ENCODE results near the gene GPR17. TPM values are rescaled to one million over a fixed set of nuclear protein-coding genes. Genes with fewer than 3 reads are reported as not detected.

GPR17 gene, protein sequence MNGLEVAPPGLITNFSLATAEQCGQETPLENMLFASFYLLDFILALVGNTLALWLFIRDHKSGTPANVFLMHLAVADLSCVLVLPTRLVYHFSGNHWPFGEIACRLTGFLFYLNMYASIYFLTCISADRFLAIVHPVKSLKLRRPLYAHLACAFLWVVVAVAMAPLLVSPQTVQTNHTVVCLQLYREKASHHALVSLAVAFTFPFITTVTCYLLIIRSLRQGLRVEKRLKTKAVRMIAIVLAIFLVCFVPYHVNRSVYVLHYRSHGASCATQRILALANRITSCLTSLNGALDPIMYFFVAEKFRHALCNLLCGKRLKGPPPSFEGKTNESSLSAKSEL
- total RNA-seq (not detected), polyA plus RNA-seq (not detected)

DNA sequence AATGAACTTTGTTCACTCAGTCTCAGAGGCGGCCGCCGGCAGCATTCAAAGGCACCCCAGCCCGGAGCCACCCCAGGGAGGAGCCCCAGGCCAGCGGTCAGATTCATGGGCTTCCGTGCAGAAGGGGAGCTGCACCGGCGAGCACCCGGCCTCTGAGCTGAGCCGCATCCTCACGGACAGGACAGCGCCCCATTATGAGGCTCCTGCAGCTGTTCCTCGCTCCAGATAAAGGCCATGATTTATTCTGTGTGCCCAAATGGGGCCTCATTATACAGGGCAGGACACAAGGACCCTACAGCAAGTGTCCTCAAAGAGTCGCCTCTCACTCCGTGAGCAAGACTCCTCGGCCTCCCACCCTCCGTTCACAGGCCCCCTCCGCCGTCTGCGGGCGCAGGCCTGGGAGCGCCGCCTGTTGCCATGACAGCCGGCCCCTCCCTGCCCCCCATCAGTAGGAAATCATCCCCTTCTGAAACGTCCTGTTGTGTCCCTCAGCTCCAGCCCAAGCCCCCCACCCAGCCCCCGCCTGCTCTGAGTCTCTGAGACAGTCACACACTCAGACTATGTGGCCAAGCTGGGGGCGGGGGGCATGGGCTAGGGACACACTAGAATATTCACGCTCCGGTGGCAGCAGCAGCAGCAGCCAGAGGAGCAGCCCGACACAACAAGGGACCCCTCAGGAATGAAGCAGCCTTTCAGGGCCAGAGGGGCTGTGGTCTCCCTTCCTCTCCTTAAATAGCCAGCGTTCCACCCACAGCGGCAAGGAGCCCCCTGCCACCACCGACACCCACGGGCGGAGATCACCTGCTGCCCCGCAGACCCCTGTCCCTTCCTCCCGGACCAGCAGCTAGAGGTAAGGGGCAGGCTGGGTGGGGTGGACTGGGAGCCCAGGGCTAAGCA is at the start of gene GPR17:
Gene GPR17, plus strand, starts transcription at position 759 of the 897 bp plus-strand sequence. CDS start 4,583 bp downstream, outside the sequence.
- Mint-ChIP-seq H3K4me3 (no peak within 1 kb of the TSS), H3K9me3 (no peaks in the 10 kb centered on the region), H3K4me1 (peaks cover 0 to 59% (median 14%) of the 10 kb centered on the region in 4 donors), H3K27ac (peak within 1 kb of the TSS; percentile 30 to 74 (median 69)), H3K36me3 (no peaks in the 10 kb centered on the region), H3K27me3 (peaks cover 12% of the 10 kb centered on the region)
- no peak within 1 kb of the TSS for H3K4me3 ChIP-seq (ENCODE audit: low read depth, low read length)
- no peaks in the 10 kb centered on the region for H3K27me3 ChIP-seq (ENCODE audit: control insufficient read depth, insufficient read depth, low read length)
- DNase-seq: no peak
- no peaks in the 10 kb centered on the region for H3K9me3 ChIP-seq (ENCODE audit: control insufficient read depth in 2 of 2, low read length in 2 of 2)
- H3K4me1 ChIP-seq (ENCODE audit: control insufficient read depth, insufficient read depth, low read length, poor library complexity, severe bottlenecking): peaks cover 33% of the 10 kb centered on the region
- H3K27ac ChIP-seq (ENCODE audit: insufficient read depth, low read length, poor library complexity, severe bottlenecking): no peak within 1 kb of the TSS
- no peak for ATAC-seq (ENCODE audit: low read depth in 2 of 2)
- H3K36me3 ChIP-seq (ENCODE audit: control insufficient read depth, insufficient read depth, low read length): no peaks in the 10 kb centered on the region

DNA sequence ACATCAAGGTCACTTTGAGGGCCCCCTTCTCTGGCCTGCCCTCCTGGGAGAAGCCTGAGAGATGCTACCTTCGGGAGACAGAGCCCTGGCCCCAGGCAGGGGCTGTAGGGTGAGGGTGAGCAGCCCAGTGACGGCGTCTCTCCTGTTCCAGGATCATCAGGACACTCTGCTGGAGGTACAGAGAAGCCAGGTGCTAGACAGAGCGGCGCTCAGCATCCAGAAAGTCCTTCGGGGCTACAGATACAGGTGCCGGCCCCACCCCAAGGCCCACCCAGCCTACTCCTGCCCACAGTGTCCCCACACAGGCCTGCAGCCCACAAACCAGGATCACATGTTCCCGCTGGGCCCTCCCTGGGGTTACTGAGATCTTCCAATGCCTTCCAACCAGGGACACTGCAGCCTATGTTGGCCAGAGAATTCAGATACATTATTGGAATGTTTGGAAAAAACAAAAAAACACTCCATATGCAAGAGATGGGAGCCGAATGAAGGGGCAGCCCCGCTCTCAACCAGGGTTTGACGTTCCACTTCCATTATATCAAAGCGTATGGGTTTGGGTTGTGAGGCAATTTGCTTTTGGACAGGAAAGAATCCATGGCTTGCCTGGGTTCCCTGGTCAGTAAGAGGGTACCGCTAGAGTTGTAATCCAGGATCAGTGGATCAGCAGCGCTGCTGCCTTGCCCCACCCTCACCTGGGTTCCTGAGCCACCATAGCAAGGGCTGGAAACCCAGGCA is 49.5 kb upstream of the GPR17 start:
- Histone ChIP-seq H3K36me3 (ENCODE audit: control insufficient read depth, insufficient read depth, low read length) (no peaks in the 10 kb centered on the region), H3K4me3 (ENCODE audit: low read depth, low read length) (no peak overlapping the region), H3K27me3 (ENCODE audit: control insufficient read depth, insufficient read depth, low read length) (no peaks in the 10 kb centered on the region), H3K27ac (ENCODE audit: insufficient read depth, low read length, poor library complexity, severe bottlenecking) (no peak overlapping the region), H3K4me1 (ENCODE audit: control insufficient read depth, insufficient read depth, low read length, poor library complexity, severe bottlenecking) (no peaks in the 10 kb centered on the region), H3K9me3 (ENCODE audit: control insufficient read depth in 2 of 2, low read length in 2 of 2) (no peaks in the 10 kb centered on the region)
- no peaks in the 10 kb centered on the region for H3K36me3 Mint-ChIP-seq
- H3K4me1 Mint-ChIP-seq: peaks cover 0 to 4% (median 1%) of the 10 kb centered on the region in 4 donors
- ATAC-seq (ENCODE audit: low read depth in 2 of 2): no peak
- peaks cover 5% of the 10 kb centered on the region for H3K27me3 Mint-ChIP-seq
- peaks cover 0 to 2% (median 0%) of the 10 kb centered on the region in 7 donors for H3K9me3 Mint-ChIP-seq
- H3K27ac Mint-ChIP-seq: no peak overlapping the region
- DNase-seq: no peak
- peak overlapping the region in 1 of 4 donors; percentile 4 for H3K4me3 Mint-ChIP-seq

DNA sequence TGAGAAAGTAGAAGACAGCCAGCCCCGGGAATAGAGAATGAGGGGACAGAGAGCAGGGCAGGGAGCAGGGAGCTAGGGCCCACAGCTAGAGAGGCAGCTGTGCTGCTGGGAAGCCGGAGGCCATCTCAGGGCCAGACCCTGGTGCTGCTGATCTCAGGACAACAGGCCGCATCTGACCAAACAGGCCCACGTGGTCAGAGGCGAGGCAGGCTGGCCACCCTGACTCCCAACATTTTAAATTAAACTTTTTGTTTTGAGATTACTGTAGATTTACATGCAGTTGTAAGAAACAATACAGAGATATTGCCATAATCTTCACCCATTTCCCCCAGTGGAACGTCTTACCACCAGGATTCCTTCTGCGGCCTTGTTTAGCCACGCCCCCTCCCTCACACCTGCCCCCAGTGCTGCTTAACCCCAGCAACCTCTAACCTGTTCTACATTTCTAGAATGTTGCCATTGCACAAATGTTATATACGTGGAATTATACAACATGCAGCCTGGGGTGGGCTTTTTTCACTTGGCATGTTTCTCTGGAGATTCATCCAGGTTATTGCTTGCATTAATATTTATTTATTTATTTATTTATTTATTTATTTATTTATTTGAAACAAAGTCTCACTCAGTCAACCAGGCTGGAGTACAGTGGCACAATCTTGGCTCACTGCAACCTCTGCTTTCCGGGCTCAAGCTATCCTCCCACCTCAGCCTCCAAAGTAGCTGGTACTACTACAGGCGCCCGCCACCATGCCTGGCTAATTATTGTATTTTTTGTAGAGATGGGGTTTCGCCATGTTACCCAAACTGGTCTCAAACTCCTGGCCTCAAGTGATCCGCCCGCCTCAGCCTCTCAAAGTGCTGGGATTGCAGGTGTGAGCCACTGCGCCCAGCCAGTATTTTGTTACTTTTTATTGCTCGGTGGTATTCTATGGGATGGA is 48.6 kb upstream of the GPR17 start:
- no peaks in the 10 kb centered on the region for H3K36me3 ChIP-seq (ENCODE audit: control insufficient read depth, insufficient read depth, low read length)
- no peaks in the 10 kb centered on the region for H3K27me3 ChIP-seq (ENCODE audit: control insufficient read depth, insufficient read depth, low read length)
- H3K4me3 Mint-ChIP-seq: no peak overlapping the region
- no peak for ATAC-seq (ENCODE audit: low read depth in 2 of 2)
- peaks cover 5% of the 10 kb centered on the region for H3K27me3 Mint-ChIP-seq
- no peak overlapping the region for H3K27ac Mint-ChIP-seq
- H3K4me1 ChIP-seq (ENCODE audit: control insufficient read depth, insufficient read depth, low read length, poor library complexity, severe bottlenecking): no peaks in the 10 kb centered on the region
- H3K36me3 Mint-ChIP-seq: no peaks in the 10 kb centered on the region
- H3K4me1 Mint-ChIP-seq: peaks cover 0 to 4% (median 1%) of the 10 kb centered on the region in 4 donors
- DNase-seq: no peak
- no peak overlapping the region for H3K27ac ChIP-seq (ENCODE audit: insufficient read depth, low read length, poor library complexity, severe bottlenecking)
- H3K4me3 ChIP-seq (ENCODE audit: low read depth, low read length): no peak overlapping the region
- H3K9me3 Mint-ChIP-seq: peaks cover 0 to 2% (median 0%) of the 10 kb centered on the region in 7 donors
- no peaks in the 10 kb centered on the region for H3K9me3 ChIP-seq (ENCODE audit: control insufficient read depth in 2 of 2, low read length in 2 of 2)

DNA sequence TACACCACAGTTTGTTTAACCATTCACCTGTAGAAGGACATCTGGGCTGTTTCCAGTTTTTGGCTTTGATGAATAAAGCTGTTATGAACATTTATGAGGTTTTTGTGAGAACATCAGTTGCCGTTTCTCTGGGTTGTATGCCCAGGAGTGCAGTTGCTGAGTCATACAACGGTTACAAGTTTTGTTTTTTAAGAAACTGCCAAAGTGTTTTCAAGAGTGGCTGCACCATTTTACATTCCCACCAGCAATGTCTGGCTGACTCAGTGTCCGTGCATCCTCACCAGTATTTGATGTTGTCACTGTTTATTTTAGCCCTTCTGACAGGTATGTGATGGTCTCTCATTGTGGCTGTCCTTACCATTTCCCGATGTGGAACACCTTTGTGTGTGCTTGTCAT is 48.0 kb upstream of the GPR17 start:
- no peaks in the 10 kb centered on the region for H3K9me3 ChIP-seq (ENCODE audit: control insufficient read depth in 2 of 2, low read length in 2 of 2)
- Mint-ChIP-seq H3K9me3 (peaks cover 0 to 3% (median 1%) of the 10 kb centered on the region in 7 donors), H3K36me3 (no peaks in the 10 kb centered on the region), H3K27me3 (peaks cover 5% of the 10 kb centered on the region), H3K4me3 (no peak overlapping the region), H3K4me1 (peaks cover 0 to 4% (median 2%) of the 10 kb centered on the region in 4 donors), H3K27ac (no peak overlapping the region)
- H3K27me3 ChIP-seq (ENCODE audit: control insufficient read depth, insufficient read depth, low read length): no peaks in the 10 kb centered on the region
- DNase-seq (peak in 1 of 3 donors; percentile 34), ATAC-seq (ENCODE audit: low read depth in 2 of 2) (no peak)
- H3K4me3 ChIP-seq (ENCODE audit: low read depth, low read length): no peak overlapping the region
- no peaks in the 10 kb centered on the region for H3K4me1 ChIP-seq (ENCODE audit: control insufficient read depth, insufficient read depth, low read length, poor library complexity, severe bottlenecking)
- H3K36me3 ChIP-seq (ENCODE audit: control insufficient read depth, insufficient read depth, low read length): no peaks in the 10 kb centered on the region
- H3K27ac ChIP-seq (ENCODE audit: insufficient read depth, low read length, poor library complexity, severe bottlenecking): no peak overlapping the region

DNA sequence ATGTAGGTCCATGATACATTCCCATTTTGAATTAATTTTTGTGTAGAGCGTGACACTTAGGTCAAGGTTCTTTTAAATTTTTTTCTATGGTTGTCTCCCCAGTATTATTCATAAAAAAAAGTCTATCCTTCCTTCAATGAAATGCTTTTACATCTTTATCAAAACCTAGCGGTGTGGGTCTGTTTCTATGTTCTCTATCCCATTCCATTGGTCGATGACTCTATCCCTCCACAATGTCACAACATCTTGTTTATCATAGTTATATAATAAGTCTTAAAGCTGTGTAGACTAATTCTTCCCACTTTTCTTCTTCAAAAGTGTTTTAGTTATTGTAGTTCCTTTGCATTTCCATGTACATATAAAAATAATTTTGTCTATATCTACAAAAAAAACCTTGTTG is 47.2 kb upstream of the GPR17 start:
- no peak overlapping the region for H3K4me3 Mint-ChIP-seq
- Histone ChIP-seq H3K4me3 (ENCODE audit: low read depth, low read length) (no peak overlapping the region), H3K27me3 (ENCODE audit: control insufficient read depth, insufficient read depth, low read length) (no peaks in the 10 kb centered on the region), H3K27ac (ENCODE audit: insufficient read depth, low read length, poor library complexity, severe bottlenecking) (no peak overlapping the region), H3K36me3 (ENCODE audit: control insufficient read depth, insufficient read depth, low read length) (no peaks in the 10 kb centered on the region), H3K4me1 (ENCODE audit: control insufficient read depth, insufficient read depth, low read length, poor library complexity, severe bottlenecking) (no peaks in the 10 kb centered on the region), H3K9me3 (ENCODE audit: control insufficient read depth in 2 of 2, low read length in 2 of 2) (no peaks in the 10 kb centered on the region)
- peaks cover 0 to 4% (median 2%) of the 10 kb centered on the region in 4 donors for H3K4me1 Mint-ChIP-seq
- ATAC-seq (ENCODE audit: low read depth in 2 of 2): no peak
- H3K9me3 Mint-ChIP-seq: peaks cover 0 to 7% (median 2%) of the 10 kb centered on the region in 7 donors
- H3K27ac Mint-ChIP-seq: no peak overlapping the region
- no peak for DNase-seq
- H3K36me3 Mint-ChIP-seq: no peaks in the 10 kb centered on the region
- H3K27me3 Mint-ChIP-seq: peaks cover 10% of the 10 kb centered on the region

DNA sequence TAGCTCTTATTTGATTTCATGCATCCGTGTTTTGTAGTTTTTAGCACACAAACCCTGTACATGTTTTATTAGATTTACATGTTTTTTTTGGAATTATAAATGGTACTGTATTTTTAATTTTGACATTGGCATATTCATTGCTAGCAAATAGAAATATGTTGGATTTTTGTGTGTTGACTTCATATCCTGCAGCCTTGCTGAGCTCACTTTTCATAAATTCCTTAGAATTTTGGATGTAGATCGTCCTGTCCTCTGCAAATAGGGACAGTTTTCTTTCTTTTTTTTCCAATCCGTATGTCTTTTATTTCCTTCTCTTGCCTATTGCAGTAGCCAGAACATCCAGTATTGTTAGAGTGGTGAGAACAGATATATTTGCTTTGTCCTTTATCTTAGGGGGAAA is 46.7 kb upstream of the GPR17 start:
- ATAC-seq (ENCODE audit: low read depth in 2 of 2) (no peak), DNase-seq (no peak)
- peaks cover 0 to 7% (median 2%) of the 10 kb centered on the region in 7 donors for H3K9me3 Mint-ChIP-seq
- H3K36me3 Mint-ChIP-seq: no peaks in the 10 kb centered on the region
- no peak overlapping the region for H3K27ac Mint-ChIP-seq
- Histone ChIP-seq H3K4me3 (ENCODE audit: low read depth, low read length) (no peak overlapping the region), H3K27ac (ENCODE audit: insufficient read depth, low read length, poor library complexity, severe bottlenecking) (no peak overlapping the region), H3K4me1 (ENCODE audit: control insufficient read depth, insufficient read depth, low read length, poor library complexity, severe bottlenecking) (no peaks in the 10 kb centered on the region), H3K9me3 (ENCODE audit: control insufficient read depth in 2 of 2, low read length in 2 of 2) (no peaks in the 10 kb centered on the region), H3K36me3 (ENCODE audit: control insufficient read depth, insufficient read depth, low read length) (no peaks in the 10 kb centered on the region), H3K27me3 (ENCODE audit: control insufficient read depth, insufficient read depth, low read length) (no peaks in the 10 kb centered on the region)
- peaks cover 0 to 4% (median 2%) of the 10 kb centered on the region in 4 donors for H3K4me1 Mint-ChIP-seq
- H3K27me3 Mint-ChIP-seq: peaks cover 12% of the 10 kb centered on the region
- no peak overlapping the region for H3K4me3 Mint-ChIP-seq

All from CD4-positive, CD25-positive, alpha-beta regulatory T cell (primary cell).